ENCODE results near the gene VCPKMT. TPM values are rescaled to one million over a fixed set of nuclear protein-coding genes. Genes with fewer than 3 reads are reported as not detected.

Gene VCPKMT
- total RNA-seq, 2 experiments from 2014 or later: 7.5 to 9.5 TPM

DNA sequence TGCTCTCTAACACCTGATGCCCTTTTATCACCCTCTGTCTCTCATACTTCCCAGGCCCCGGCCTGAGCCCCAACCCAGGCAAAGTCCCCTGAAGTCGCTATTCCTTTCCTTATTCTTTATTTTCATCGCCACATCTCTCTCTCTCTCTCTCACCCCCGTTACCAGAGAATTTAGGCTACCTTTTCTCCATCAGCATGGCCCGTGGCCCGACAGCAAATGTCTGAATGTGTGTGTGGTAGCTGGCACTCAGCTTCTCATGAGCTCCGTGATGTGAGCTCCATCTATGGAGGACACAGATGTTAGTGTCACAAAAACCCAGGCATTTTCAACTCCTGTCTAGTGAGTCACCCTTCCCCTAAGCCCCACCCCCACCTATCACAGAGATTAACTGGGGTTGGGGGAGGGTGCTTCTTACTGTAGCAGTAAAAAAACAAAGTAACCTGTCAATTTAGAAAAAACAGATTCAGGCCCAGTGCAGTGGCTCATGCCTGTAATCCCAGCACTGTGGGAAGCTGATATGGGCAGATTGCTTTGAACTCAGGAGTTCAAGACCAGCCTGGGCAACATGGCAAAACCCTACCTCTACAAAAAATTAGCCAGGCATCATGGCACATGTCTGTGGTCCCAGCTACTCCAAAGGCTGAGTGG, 53.8 kb downstream of the VCPKMT start:
- POLR2A ChIA-PET: interaction anchor here (0.7 to 8.8 kb wide), 44 partner anchors 9 to 442 kb away, joined by 3 to 356 read pairs (median 8); partner anchors contain the start of genes ARF6, DMAC2L, KLHDC2 and L2HGDH
- Mint-ChIP-seq H3K36me3 (ENCODE audit: low read depth) (peaks cover 25% of the 10 kb centered on the region), H3K4me3 (peak overlapping the region; percentile 93), H3K27me3 (no peaks in the 10 kb centered on the region), H3K4me1 (peaks cover 85% of the 10 kb centered on the region), H3K27ac (peak overlapping the region; percentile 100), H3K9me3 (no peaks in the 10 kb centered on the region)
- CTCF ChIA-PET: interaction anchor here (0.7 to 6.1 kb wide), 27 partner anchors 17 to 429 kb away, joined by 3 to 130 read pairs (median 6); partner anchors contain the start of genes ARF6, KLHDC2, NEMF and VCPKMT
- DNase-seq: peak; percentile 89

GRCh38 chr14:50061664-50062437, 54.5 kb downstream of the VCPKMT start:
- H3K36me3 Mint-ChIP-seq (ENCODE audit: low read depth): peaks cover 21% of the 10 kb centered on the region
- H3K4me1 Mint-ChIP-seq: peaks cover 86% of the 10 kb centered on the region
- H3K9me3 Mint-ChIP-seq: no peaks in the 10 kb centered on the region
- ChIA-PET POLR2A (interaction anchor here (0.7 to 8.8 kb wide), 46 partner anchors 8 to 441 kb away, joined by 3 to 356 read pairs (median 8); partner anchors contain the start of genes ARF6, DMAC2L, KLHDC2 and L2HGDH), CTCF (interaction anchor here (0.6 to 6.1 kb wide), 30 partner anchors 16 to 428 kb away, joined by 3 to 130 read pairs (median 6); partner anchors contain the start of genes ARF6, KLHDC2, NEMF and VCPKMT)
- peak; percentile 90 for DNase-seq
- no peaks in the 10 kb centered on the region for H3K27me3 Mint-ChIP-seq
- H3K27ac Mint-ChIP-seq: peak overlapping the region; percentile 100
- peak overlapping the region; percentile 93 for H3K4me3 Mint-ChIP-seq

DNA sequence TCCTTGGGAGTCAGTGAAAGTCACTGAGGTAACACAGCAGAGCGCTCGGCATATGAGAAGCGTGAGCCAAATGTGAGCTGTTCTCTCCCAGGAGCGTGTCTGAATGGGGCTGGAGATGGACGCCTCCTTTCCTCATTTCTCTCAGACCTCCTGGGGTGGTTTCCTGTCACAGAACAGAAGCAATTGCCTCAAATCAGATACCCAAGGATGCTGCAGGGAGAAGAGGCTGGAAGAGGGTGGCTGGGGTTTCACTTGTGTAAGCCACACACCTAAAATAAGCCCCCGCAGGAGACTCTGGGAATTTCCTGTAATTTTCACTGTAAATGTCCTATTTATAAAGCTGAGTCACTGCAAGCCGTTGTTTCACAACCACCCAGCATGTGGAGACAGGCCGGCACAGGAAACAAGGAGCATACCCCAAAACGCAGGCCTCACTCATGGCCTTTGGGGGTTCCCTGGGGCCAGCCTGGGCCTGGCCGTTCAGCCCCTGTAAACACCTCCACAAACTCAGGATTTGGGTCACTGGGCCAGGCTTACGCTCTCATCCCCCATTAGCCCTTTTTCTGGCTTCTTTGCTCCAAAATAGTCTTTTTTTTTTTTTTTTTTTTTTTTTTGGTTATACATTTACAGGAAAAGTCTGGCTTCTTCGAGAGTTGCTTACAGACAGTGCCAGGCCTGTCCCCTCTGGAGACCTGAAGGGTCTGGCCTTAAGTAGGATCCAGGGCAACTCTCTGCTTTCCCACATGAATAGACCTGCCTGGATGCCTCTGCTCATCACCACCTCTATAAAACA, 55.3 kb downstream of the VCPKMT start:
- peak; percentile 59 for DNase-seq
- no peaks in the 10 kb centered on the region for H3K27me3 Mint-ChIP-seq
- CTCF ChIA-PET: interaction anchor here (0.8 to 6.1 kb wide), 26 partner anchors 15 to 427 kb away, joined by 3 to 130 read pairs (median 6); partner anchors contain the start of genes ARF6 and NEMF
- no peaks in the 10 kb centered on the region for H3K9me3 Mint-ChIP-seq
- peak overlapping the region; percentile 93 for H3K4me3 Mint-ChIP-seq
- peaks cover 85% of the 10 kb centered on the region for H3K4me1 Mint-ChIP-seq
- H3K27ac Mint-ChIP-seq: peak overlapping the region; percentile 100
- H3K36me3 Mint-ChIP-seq (ENCODE audit: low read depth): peaks cover 14% of the 10 kb centered on the region
- POLR2A ChIA-PET: interaction anchor here (0.9 to 8.8 kb wide), 40 partner anchors 8 to 441 kb away, joined by 3 to 356 read pairs (median 10); partner anchors contain the start of genes ARF6, DMAC2L, KLHDC2 and L2HGDH

DNA sequence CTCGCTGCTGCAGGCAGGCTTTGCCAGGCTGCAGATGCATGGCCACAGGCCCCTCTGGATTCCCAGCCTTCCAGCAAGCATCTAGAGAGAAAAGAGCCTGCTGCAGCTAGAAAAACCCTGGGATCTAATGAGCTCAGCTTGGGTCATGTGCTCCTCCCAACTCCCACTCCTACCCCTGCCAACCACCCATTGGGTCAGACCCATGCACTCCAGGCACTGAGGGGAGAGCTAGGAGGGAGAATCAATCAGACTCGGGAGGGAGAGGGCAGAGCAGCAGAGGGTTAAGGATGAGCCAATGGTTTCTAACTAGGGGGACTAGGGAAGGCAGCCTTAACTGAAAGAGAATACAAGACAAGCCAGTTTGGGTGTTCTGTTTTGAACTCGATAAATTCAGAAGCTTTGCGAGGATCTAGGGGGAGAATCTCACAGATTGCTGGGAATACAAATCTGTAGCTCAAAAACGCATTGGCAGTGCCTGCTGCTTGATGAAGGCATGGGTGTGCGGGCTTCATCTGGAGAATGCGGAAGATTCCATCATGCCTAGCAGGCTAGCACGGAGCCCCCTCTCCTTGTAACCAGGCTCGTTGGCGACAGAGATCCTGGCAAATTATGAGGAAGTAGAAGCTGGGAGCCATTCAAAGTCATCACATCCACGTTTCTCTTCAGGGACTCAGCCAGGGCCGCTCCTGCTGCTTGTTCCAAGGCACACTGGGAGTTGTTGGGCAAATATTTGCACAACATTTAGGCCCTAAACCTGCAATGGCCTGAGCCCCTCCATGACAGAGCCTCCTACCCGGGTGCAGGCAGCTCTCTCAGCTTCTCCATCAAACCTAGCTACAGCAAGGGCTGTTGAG, 56.4 kb downstream of the VCPKMT start:
- Mint-ChIP-seq H3K27ac (peak overlapping the region; percentile 100), H3K9me3 (no peaks in the 10 kb centered on the region), H3K4me1 (peaks cover 74% of the 10 kb centered on the region), H3K4me3 (no peak overlapping the region), H3K36me3 (ENCODE audit: low read depth) (peaks cover 12% of the 10 kb centered on the region), H3K27me3 (no peaks in the 10 kb centered on the region)
- ChIA-PET POLR2A (interaction anchor here (0.8 to 8.8 kb wide), 16 partner anchors 10 to 197 kb away, joined by 3 to 356 read pairs (median 78); partner anchors contain the start of genes ARF6 and VCPKMT), CTCF (interaction anchor here (0.6 to 6.1 kb wide), 11 partner anchors 14 to 207 kb away, joined by 3 to 130 read pairs (median 4); partner anchors contain the start of genes ARF6 and NEMF)
- DNase-seq: no peak

Other genes starting within 250 kb of the VCPKMT start
- 100 to 1,000 TPM; 198 to 199 TPM for gene ARF6, start 223.5 kb downstream of the VCPKMT start, total RNA-seq
- gene SOS2, start 115.0 kb upstream of the VCPKMT start, total RNA-seq: 10 to 100 TPM; 21.7 to 22.4 TPM
- 10 to 100 TPM in 1 of 2 experiments, 1 to 10 TPM in 1; 9.7 to 10.0 TPM for gene L2HGDH, start 195.7 kb upstream of the VCPKMT start, total RNA-seq
- gene DMAC2L, start 195.8 kb upstream of the VCPKMT start, total RNA-seq: 10 to 100 TPM; 12.2 to 12.6 TPM